Erythroblast (primary cell): ENCODE measurements around the gene DCUN1D3.
"Not testable (repeated sequence)": the region's sequence is repeated elsewhere in the genome, so short reads cannot be mapped to it uniquely, and the experiment has no call there.

Experiments
- DNase-seq, 2 experiments: peaks; one replicate each; lab custom pipeline; 2025; lab: John Stamatoyannopoulos, UW
- GATA1 ChIP-seq: IDR thresholded peaks from 2 replicates; pipeline ENCODE4 v1.6.1; 2011; ENCODE audit warnings: low read depth, mild to moderate bottlenecking, control low read depth, low read length, moderate library complexity
- POLR2A ChIP-seq: IDR thresholded peaks from 2 replicates; pipeline ENCODE4 v1.6.1; 2011; ENCODE audit warnings: mild to moderate bottlenecking, low read length

The DCUN1D3 gene

GRCh38 chr16:20900299-20901067 is at the start of gene DCUN1D3, which contains the start of gene LYRM1:
TSS of gene DCUN1D3 (minus strand) at chr16:20900358. CDS start at chr16:20862538, 37,820 bp downstream.
TSS of gene LYRM1 (plus strand) at chr16:20900771. CDS start at chr16:20915556, 14,785 bp downstream.
- no peak for TF ChIP-seq GATA1
- peak; percentile 87 for TF ChIP-seq POLR2A
- peak; percentile 97 for DNase-seq

GRCh38 chr16:20949660-20950059 is 49.5 kb upstream of the DCUN1D3 start:
- DNase-seq: no peak
- TF ChIP-seq POLR2A: no peak
- TF ChIP-seq GATA1: no peak

GRCh38 chr16:20948444-20948843 is 48.3 kb upstream of the DCUN1D3 start:
- DNase-seq: no peak
- TF ChIP-seq GATA1: no peak
- no peak for TF ChIP-seq POLR2A

GRCh38 chr16:20946015-20946629 is 46.0 kb upstream of the DCUN1D3 start:
- TF ChIP-seq GATA1: no peak
- TF ChIP-seq POLR2A: no peak
- DNase-seq: peak in 1 of 2 experiments; percentile 69

- not testable (repeated sequence) for DNase-seq
These were observed 45.4 kb upstream of the DCUN1D3 start for GRCh38 chr16:20945575-20945875.

GRCh38 chr16:20944861-20945574 is 44.9 kb upstream of the DCUN1D3 start:
- DNase-seq: peak; percentile 50 to 68
- TF ChIP-seq GATA1: no peak
- no peak for TF ChIP-seq POLR2A

- no peak for DNase-seq
- no peak for TF ChIP-seq POLR2A
- no peak for TF ChIP-seq GATA1
These were observed 42.1 kb upstream of the DCUN1D3 start for GRCh38 chr16:20942256-20942655.

- TF ChIP-seq POLR2A: no peak
- TF ChIP-seq GATA1: no peak
- no peak for DNase-seq
These were observed 41.4 kb upstream of the DCUN1D3 start for GRCh38 chr16:20941636-20941926.

- DNase-seq: no peak
- TF ChIP-seq POLR2A (no peak), GATA1 (no peak)
These were observed 40.9 kb upstream of the DCUN1D3 start for GRCh38 chr16:20940871-20941635.

GRCh38 chr16:20939611-20940010 is 39.5 kb upstream of the DCUN1D3 start:
- TF ChIP-seq POLR2A (no peak), GATA1 (no peak)
- DNase-seq: no peak

GRCh38 chr16:20938426-20938825 is 38.3 kb upstream of the DCUN1D3 start:
- no peak for DNase-seq
- TF ChIP-seq GATA1 (no peak), POLR2A (no peak)

- no peak for TF ChIP-seq GATA1
- no peak for TF ChIP-seq POLR2A
- DNase-seq: no peak
These were observed 37.6 kb upstream of the DCUN1D3 start for GRCh38 chr16:20937736-20938135.

GRCh38 chr16:20933589-20933988 is 33.4 kb upstream of the DCUN1D3 start:
- no peak for TF ChIP-seq POLR2A
- no peak for TF ChIP-seq GATA1
- no peak for DNase-seq
